ENCODE data around the gene ELP6.

ELP6 gene

DNA sequence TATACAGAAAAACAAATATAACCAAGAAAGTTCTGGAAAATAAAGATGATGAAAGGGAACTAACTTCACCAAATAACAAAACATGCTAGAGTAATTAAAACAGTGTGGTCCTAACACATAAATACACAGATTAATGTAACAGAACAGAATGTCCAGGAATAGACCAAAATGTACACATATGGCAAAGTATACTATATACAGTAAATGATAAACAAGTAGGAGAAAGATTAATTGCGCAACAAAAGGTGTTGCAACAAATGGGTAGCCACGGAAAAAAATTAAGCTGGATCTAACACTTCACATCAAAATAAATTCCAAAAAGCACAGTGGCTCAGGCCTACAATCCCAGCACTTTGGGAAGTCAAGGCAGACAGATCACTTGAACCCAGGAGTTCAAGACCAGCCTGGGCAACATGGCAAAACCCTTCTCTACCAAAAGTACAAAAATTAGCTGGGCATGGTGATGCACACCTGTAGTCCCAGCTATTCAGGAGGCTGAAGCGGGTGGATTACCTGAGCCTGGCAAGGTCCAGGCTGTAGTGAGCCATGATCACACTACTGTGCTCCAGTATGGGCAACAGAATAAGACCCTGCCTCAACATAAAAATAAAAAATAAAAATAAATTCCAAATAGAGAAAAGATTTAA is 57.6 kb downstream of the ELP6 start:
- DNase-seq, result no peak

DNA sequence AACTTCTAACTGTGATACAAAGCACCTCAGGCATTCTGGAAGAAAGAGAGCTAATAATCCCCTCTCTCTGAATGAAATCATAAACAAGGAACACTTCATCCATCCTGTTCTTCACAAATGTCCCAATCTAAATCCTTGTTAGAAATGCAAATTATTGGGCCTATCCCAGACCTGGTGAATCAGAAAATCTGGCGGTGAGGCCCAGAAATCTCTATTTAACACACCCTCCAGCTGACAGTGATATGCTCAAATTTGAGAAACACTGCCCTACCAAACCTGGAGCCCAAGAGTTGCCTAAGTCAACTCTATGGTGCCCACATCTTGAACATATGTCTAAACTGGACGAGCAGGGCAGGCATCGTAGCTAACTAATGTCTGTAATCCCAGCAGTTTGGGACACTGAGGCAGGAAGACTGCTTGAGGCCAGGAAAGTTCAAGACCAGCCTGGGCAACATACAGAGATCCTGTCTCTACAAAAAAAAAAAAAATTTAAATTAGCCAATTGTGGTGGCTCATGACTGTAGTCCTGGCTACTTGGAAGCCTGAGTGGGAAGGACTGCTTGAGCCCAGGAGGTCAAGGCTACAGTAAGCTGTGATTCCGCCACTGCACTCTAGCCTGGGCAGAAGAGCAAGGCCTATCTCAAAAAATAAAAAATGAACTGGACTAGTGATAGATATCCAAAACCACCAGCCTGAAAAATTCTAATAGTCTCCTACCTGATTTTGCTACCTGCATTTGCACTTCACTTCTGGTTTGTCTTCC is 60.9 kb downstream of the ELP6 start:
- DNase-seq, result no peak

All from femur (tissue), 1 donor.